DMS53 treated with DMSO at 0.1 percent for 48 hours (cell line): ENCODE data around the gene DUSP28.
A peak's percentile ranks its signal among the peaks of the same experiment; 100 is the strongest.
"Not testable (repeated sequence)": the region's sequence is repeated elsewhere in the genome, so short reads cannot be mapped to it uniquely, and the experiment has no call there.

Source experiments
- DNase-seq: peaks from one replicate; lab custom pipeline; 2025; ENCODE audit not compliant: unreplicated experiment; lab: John Stamatoyannopoulos, UW

DUSP28 gene

GRCh38 chr2:240560084-240560479 is at the start of gene DUSP28:
Gene DUSP28 (plus strand): TSS chr2:240560357. CDS start chr2:240560685, 328 bp downstream.
- DNase-seq, result peak; percentile 60

DNA sequence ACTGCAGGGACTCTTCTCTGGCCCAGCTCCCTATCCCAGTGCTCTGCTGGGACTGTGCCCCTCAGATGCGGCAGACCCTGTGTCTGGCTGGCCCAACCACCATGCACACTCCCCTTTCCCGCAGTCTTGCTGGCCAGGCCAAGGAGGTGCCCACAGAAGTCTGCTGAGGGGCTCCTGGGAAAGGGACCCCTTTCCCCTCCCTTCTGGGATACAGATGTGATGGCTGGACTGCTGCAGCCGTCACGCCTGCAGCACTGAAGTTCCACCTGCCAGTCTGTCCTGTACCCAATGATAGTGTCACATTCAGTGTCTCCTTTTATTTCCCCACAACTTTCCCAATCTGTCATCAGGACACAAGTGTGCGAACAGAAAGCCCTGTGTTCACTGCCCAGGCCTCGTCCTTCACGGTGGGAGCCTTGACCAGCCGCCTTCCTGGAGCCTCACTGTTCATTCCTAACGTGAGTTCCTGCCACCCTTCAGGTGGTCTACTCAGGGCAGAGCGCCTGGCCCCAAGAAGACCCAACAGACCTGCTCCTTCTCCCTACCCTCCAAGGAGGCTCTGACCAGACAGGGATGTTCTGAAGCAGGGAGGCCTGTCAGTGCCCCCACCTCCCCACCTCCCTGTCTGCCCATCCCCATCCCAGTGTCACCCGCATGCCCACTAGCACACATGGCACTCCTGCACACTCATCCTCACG is 49.5 kb upstream of the DUSP28 start:
- DNase-seq, result no peak

- no peak for DNase-seq
Observed at GRCh38 chr2:240511351-240512108, 48.6 kb upstream of the DUSP28 start.

DNA sequence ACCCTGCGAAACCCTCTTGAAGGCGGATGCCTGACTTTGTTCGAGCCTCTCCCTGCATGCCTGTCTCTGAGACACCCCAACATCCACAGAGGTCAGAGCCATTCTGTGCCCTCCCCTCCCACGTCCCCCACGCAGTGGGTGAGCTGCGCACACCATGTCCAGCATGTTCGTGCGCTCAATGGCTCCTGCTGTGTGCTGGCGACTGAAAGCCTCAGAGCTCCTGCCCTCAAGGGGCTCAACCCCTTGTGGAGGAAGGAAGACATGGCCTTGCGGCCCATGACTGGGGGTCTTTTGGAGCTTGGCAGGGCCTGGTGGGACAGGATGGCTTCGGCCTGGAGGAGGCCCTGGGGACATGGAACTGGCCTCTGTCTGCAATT is 48.1 kb upstream of the DUSP28 start:
- no peak for DNase-seq

GRCh38 chr2:240512666-240513535 is 47.3 kb upstream of the DUSP28 start:
- no peak for DNase-seq

GRCh38 chr2:240513549-240514287 is 46.4 kb upstream of the DUSP28 start:
- DNase-seq, result no peak

DNA sequence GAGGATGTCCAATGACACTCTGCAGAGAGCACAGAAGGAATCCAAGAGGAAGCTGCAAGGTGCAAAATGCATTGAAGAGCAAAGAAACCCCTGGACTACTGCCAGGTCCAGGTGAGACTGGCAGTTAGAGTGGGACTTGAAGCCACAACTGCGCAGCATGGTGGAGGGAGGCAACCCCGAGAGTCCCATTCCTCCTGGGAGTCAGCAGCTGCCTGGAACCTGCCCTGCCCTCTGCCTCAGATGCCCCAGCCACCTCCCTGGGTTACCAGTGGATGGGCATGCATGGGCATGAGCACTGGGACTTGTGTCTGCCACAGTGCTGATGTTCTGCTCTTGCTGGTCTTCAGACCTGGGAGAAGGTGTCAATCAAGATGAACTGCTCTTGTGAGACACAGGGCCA is 45.5 kb upstream of the DUSP28 start:
- no peak for DNase-seq

DNA sequence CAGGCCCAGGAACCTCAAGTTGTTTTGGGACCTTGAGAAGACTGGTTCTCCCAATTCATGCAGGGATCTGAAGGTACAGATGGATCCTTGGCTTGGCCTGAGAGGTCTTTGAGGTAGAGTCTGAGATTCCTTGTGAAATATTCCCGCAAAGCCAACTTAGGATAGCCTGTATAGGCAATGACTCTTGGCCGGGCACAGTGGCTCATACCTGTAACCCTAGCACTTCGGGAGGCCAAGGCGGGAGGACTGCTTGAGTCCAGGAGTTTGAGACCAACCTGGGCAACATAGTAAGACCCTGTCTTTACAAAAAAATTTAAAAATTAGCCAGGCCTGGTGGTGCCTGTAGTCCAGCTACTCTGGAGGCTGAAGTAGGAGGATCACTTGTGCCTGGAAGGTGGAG is 42.8 kb upstream of the DUSP28 start:
- no peak for DNase-seq

DNA sequence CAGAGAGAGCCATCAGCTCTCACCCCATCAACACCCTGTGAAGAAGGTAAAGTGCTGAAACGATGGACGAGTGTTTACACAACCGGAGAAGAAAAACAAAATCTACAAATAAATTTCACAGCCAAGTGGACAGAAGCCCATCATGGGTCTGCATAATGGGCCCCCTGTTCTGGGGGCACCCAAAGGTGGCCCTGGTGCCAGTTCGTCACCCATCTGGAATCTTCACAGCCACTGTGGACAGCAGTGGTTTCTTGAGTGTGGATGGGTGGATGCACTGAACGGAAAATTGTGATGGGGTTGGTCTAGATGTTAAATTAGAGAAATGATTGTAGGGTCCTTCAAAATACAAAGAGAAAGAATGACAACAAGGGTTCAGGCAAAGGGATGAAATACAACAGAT is 41.2 kb upstream of the DUSP28 start:
- no peak for DNase-seq

GRCh38 chr2:240519396-240520129 is 40.6 kb upstream of the DUSP28 start:
- no peak for DNase-seq

GRCh38 chr2:240520130-240520973 is 39.8 kb upstream of the DUSP28 start:
- no peak for DNase-seq

DNA sequence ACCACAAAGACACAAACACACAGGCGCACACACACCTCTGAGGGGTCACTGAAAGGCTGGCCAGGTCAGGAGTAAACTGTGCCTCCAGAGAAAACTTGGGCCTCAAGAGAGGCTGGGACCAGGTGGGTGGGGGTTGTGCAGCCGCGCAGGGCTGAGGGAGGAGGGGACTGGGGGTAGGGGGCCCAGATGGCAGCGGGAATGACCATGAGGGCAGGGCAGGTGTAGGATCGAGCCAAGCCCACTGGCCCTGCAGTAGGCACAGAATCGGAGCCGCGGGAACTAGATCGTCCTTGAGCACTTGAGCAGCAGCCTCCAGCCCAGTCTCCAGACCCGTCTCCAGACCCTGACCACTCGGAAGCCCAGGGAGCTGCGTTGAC is 39.2 kb upstream of the DUSP28 start:
- no peak for DNase-seq

- not testable (repeated sequence) for DNase-seq
Observed at GRCh38 chr2:240521885-240522284, 38.3 kb upstream of the DUSP28 start.

DNA sequence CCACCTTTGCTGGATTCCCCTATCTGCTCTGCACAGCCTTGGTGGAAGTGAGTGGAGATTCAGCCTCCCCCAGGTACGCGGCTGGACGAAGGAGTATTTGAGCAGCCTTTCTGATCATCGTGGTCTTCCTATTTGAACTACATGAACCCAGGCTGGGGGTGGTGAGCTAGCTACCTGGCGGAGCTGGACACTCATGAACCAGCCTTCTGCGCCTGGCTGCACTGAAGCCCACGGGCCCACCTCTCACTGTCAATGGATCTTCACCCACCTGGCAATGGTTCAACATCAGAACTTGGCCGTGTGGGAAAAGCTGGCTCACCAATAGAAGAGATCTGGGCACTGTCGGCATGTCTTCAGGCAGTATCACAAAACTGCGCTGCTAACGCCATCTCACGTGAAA is 37.8 kb upstream of the DUSP28 start:
- DNase-seq, result no peak

GRCh38 chr2:240523451-240524281 is 36.5 kb upstream of the DUSP28 start:
- no peak for DNase-seq

DNA sequence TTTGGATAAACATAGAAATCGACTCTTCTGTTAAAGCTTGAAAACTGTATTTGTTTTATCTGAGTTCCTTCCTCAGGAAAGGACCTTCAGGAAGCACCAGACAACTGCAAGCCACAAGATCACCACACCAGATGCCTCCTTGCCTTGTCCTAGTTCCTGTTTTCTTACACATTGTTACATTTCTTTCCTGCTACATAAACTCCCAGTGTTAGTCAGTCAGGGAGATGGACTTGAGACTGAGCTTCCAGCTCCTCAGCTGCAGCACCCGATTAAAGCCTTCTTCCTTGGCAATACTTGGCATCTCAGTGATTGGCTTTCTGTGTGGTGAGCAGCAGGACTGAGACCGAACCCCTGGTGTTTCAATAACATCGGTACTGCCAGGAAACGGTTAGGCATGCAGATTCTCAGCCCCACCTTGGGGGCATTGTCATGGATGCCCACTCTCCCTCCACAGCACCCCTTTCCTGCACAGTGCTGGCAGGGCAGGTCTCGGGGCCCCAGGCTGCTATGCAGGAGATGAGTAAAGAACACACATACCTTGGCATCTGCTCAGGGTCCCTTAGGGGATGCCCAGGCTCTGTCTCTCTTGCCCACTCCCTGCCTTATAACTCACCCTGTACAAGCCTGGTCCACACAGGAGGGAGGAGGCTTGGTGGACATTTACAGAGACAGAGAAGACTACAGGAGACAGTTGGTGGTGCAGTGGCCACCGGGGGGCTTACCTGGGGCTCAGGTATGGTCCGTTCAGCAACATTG is 35.0 kb upstream of the DUSP28 start:
- no peak for DNase-seq

GRCh38 chr2:240525802-240526201 is 34.4 kb upstream of the DUSP28 start:
- DNase-seq, result no peak

- no peak for DNase-seq
Observed at GRCh38 chr2:240526521-240526920, 33.6 kb upstream of the DUSP28 start.
